GM23338 (cell line): ENCODE results near the gene CNTNAP4. TPM values are rescaled to one million over a fixed set of nuclear protein-coding genes. Genes with fewer than 3 reads are reported as not detected.

Experiments
- ATAC-seq: fragments of 200-7000 bp; cut with Tn5 transposase; 3 replicates; pipeline ENCODE4 v1.9.1; 2020
- DNase-seq: peaks from one replicate; pipeline ENCODE4 v3.0.0-alpha.2; 2015; ENCODE audit warnings: low spot score
- H2AFZ ChIP-seq: fragments of 200-600 bp; sonication (generic); 2 replicates; pipeline ENCODE4 v1.8.0; 2016; ENCODE audit warnings: antibody characterized with exemption, mild to moderate bottlenecking, moderate library complexity
- H3F3A ChIP-seq: fragments of 200-600 bp; sonication (generic); replicated peaks from 2 replicates; pipeline ENCODE4 v1.8.0; 2017; ENCODE audit warnings: antibody characterized with exemption, mixed run types, low read depth
- H3K27ac ChIP-seq: fragments of 200-600 bp; sonication (generic); 2 replicates; pipeline ENCODE4 v1.6.1; 2016; ENCODE audit warnings: low read depth
- H3K27me3 ChIP-seq: fragments of 200-600 bp; sonication (generic); 2 replicates; pipeline ENCODE4 v1.8.0; 2016; ENCODE audit warnings: mild to moderate bottlenecking, mixed run types, moderate library complexity; ENCODE audit not compliant: insufficient read depth
- H3K36me3 ChIP-seq: fragments of 200-600 bp; sonication (generic); 2 replicates; pipeline ENCODE4 v1.8.0; 2016; ENCODE audit warnings: mild to moderate bottlenecking; ENCODE audit not compliant: insufficient read depth
- H3K4me1 ChIP-seq: fragments of 200-600 bp; sonication (generic); 2 replicates; pipeline ENCODE4 v1.8.0; 2016; ENCODE audit warnings: mild to moderate bottlenecking, moderate library complexity; ENCODE audit not compliant: insufficient read depth
- H3K4me2 ChIP-seq: fragments of 200-600 bp; sonication (generic); 2 replicates; pipeline ENCODE4 v1.7.1; 2017; ENCODE audit warnings: mixed run types
- H3K4me3 ChIP-seq: fragments of 200-600 bp; sonication (generic); 2 replicates; pipeline ENCODE4 v1.6.1; 2016; ENCODE audit warnings: mixed run types
- H3K79me2 ChIP-seq: fragments of 200-600 bp; sonication (generic); replicated peaks from 2 replicates; pipeline ENCODE4 v1.8.0; 2017; ENCODE audit warnings: mild to moderate bottlenecking; ENCODE audit not compliant: insufficient read depth
- H3K9me2 ChIP-seq: fragments of 200-600 bp; sonication (generic); 2 replicates; pipeline ENCODE4 v1.8.0; 2017; ENCODE audit not compliant: insufficient read depth
- H4K20me1 ChIP-seq: fragments of 200-600 bp; sonication (generic); replicated peaks from 2 replicates; pipeline ENCODE4 v1.8.0; 2017; ENCODE audit warnings: mild to moderate bottlenecking; ENCODE audit not compliant: insufficient read depth
- H3K27ac Mint-ChIP-seq: 2 replicates; pipeline ENCODE4 v1.8.0; 2020; ENCODE audit warnings: inconsistent platforms, mild to moderate bottlenecking, moderate library complexity, mixed read lengths
- H3K27me3 Mint-ChIP-seq: 3 replicates; pipeline ENCODE4 v1.8.0; 2022; ENCODE audit warnings: low read depth, mild to moderate bottlenecking, moderate library complexity, mixed read lengths, inconsistent platforms; ENCODE audit not compliant: insufficient read depth, poor library complexity
- H3K36me3 Mint-ChIP-seq: 3 replicates; pipeline ENCODE4 v1.8.0; 2021; ENCODE audit warnings: low read depth, mild to moderate bottlenecking, inconsistent platforms, moderate library complexity, mixed read lengths
- H3K4me1 Mint-ChIP-seq: 3 replicates; pipeline ENCODE4 v1.8.0; 2020; ENCODE audit warnings: mild to moderate bottlenecking, inconsistent platforms, mixed read lengths
- H3K4me3 Mint-ChIP-seq: 3 replicates; pipeline ENCODE4 v1.8.0; 2021; ENCODE audit warnings: moderate library complexity, mild to moderate bottlenecking, inconsistent platforms, mixed read lengths
- H3K9me3 Mint-ChIP-seq: 3 replicates; pipeline ENCODE4 v1.8.0; 2020; ENCODE audit warnings: moderate library complexity, mild to moderate bottlenecking, inconsistent platforms, mixed read lengths
- EZH2 ChIP-seq: fragments of 200-600 bp; sonication (generic); IDR thresholded peaks from one replicate; pipeline ENCODE4 v1.8.0; 2017; ENCODE audit warnings: antibody characterized with exemption, mild to moderate bottlenecking, low read depth; ENCODE audit not compliant: unreplicated experiment
- NANOG ChIP-seq: IDR thresholded peaks from 2 replicates; pipeline ENCODE4 v1.6.1; 2016; ENCODE audit warnings: antibody characterized with exemption, borderline replicate concordance
- ZNF114 ChIP-seq: fragments of 250-450 bp; sonication (Bioruptor Pico); IDR thresholded peaks from 2 replicates; pipeline ENCODE4 v1.5.0; 2020; ENCODE audit warnings: mild to moderate bottlenecking, moderate library complexity
- ZNF331 ChIP-seq: fragments of 250-450 bp; sonication (Bioruptor Pico); IDR thresholded peaks from 2 replicates; pipeline ENCODE4 v1.5.0; 2020; ENCODE audit warnings: low read depth, mild to moderate bottlenecking, moderate library complexity
- polyA plus RNA-seq: library from polyadenylated mRNA; unstranded; fragments of >200 nt; fragmentation: Nextera tagmentation; extraction: Ambion mirVana; gene quantifications from 2 replicates; pipeline ENCODE4 v1.2.1, GENCODE V29; 2016
- total RNA-seq: library from RNA; depleted of rRNA; stranded (reverse); fragments of >200 nt; shearing (Covaris generic); gene quantifications from 2 replicates; pipeline ENCODE4 v1.2.3, GENCODE V29; 2014
- TF ChIP-seq, protein P1 (sequence below): fragments of 250-450 bp; sonication (Bioruptor Pico); IDR thresholded peaks from 2 replicates; pipeline ENCODE4 v1.5.0; 2020; ENCODE audit warnings: mild to moderate bottlenecking, moderate library complexity

CNTNAP4 gene
- total and polyA plus RNA-seq, 2 experiments from 2014 or later: not detected

DNA sequence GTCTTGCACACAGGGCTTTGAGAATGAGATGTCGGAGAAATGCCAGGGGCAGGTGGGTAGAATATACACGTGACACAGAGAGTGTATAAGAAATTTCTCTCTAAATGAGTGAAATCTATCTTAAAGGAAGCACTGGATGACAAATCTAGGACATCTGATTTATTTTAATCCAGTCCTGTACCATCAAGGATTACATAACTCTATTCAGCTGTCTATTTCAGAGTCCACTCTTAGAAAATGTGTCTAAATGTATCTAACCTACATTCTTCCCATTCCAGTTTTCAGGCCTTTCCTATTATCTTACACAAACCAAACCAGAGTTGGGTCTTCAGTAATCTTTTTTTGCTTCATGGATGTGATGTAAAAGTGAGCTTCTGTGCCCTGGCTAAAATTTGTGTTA is 181.9 kb downstream of the CNTNAP4 start (continued):
- TF ChIP-seq, protein P1, sequence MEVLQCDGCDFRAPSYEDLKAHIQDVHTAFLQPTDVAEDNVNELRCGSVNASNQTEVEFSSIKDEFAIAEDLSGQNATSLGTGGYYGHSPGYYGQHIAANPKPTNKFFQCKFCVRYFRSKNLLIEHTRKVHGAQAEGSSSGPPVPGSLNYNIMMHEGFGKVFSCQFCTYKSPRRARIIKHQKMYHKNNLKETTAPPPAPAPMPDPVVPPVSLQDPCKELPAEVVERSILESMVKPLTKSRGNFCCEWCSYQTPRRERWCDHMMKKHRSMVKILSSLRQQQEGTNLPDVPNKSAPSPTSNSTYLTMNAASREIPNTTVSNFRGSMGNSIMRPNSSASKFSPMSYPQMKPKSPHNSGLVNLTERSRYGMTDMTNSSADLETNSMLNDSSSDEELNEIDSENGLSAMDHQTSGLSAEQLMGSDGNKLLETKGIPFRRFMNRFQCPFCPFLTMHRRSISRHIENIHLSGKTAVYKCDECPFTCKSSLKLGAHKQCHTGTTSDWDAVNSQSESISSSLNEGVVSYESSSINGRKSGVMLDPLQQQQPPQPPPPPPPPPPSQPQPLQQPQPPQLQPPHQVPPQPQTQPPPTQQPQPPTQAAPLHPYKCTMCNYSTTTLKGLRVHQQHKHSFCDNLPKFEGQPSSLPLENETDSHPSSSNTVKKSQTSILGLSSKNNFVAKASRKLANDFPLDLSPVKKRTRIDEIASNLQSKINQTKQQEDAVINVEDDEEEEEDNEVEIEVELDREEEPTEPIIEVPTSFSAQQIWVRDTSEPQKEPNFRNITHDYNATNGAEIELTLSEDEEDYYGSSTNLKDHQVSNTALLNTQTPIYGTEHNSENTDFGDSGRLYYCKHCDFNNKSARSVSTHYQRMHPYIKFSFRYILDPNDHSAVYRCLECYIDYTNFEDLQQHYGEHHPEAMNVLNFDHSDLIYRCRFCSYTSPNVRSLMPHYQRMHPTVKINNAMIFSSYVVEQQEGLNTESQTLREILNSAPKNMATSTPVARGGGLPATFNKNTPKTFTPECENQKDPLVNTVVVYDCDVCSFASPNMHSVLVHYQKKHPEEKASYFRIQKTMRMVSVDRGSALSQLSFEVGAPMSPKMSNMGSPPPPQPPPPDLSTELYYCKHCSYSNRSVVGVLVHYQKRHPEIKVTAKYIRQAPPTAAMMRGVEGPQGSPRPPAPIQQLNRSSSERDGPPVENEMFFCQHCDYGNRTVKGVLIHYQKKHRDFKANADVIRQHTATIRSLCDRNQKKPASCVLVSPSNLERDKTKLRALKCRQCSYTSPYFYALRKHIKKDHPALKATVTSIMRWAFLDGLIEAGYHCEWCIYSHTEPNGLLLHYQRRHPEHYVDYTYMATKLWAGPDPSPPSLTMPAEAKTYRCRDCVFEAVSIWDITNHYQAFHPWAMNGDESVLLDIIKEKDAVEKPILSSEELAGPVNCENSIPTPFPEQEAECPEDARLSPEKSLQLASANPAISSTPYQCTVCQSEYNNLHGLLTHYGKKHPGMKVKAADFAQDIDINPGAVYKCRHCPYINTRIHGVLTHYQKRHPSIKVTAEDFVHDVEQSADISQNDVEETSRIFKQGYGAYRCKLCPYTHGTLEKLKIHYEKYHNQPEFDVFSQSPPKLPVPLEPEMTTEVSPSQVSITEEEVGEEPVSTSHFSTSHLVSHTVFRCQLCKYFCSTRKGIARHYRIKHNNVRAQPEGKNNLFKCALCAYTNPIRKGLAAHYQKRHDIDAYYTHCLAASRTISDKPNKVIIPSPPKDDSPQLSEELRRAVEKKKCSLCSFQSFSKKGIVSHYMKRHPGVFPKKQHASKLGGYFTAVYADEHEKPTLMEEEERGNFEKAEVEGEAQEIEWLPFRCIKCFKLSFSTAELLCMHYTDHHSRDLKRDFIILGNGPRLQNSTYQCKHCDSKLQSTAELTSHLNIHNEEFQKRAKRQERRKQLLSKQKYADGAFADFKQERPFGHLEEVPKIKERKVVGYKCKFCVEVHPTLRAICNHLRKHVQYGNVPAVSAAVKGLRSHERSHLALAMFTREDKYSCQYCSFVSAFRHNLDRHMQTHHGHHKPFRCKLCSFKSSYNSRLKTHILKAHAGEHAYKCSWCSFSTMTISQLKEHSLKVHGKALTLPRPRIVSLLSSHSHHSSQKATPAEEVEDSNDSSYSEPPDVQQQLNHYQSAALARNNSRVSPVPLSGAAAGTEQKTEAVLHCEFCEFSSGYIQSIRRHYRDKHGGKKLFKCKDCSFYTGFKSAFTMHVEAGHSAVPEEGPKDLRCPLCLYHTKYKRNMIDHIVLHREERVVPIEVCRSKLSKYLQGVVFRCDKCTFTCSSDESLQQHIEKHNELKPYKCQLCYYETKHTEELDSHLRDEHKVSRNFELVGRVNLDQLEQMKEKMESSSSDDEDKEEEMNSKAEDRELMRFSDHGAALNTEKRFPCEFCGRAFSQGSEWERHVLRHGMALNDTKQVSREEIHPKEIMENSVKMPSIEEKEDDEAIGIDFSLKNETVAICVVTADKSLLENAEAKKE: no peak
- no peak for TF ChIP-seq ZNF114 (CRISPR knock-in tag)
- no peak for TF ChIP-seq ZNF331 (CRISPR knock-in tag)
- no peak for TF ChIP-seq NANOG

DNA sequence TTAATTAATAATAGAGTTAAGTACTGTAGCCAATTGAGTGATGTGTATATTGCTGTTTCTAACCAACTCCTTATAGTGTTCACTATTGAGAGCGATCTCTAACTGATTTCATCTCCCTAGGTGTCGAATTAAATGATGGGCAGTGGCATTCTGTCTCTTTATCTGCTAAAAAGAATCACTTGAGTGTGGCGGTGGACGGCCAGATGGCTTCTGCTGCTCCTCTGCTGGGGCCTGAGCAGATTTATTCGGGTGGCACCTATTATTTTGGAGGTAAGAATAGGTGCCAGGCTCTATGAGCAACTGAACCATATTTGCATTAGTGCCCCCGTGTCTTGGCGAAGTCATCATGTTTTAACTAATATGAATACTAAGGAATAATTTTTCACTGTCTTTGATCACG is 184.6 kb downstream of the CNTNAP4 start:
- Histone ChIP-seq H3K9me2 (no peaks in the 10 kb centered on the region), H3K27me3 (peaks cover 17% of the 10 kb centered on the region; the same call in 1 of the 2 replicates), H3K4me3 (no peak overlapping the region), H3K4me1 (no peaks in the 10 kb centered on the region), H3K27ac (no peak overlapping the region), H2AFZ (no peak overlapping the region), H4K20me1 (no peaks in the 10 kb centered on the region), H3K36me3 (no peaks in the 10 kb centered on the region), H3F3A (no peaks in the 10 kb centered on the region), H3K4me2 (no peak overlapping the region), H3K79me2 (no peaks in the 10 kb centered on the region)
- Mint-ChIP-seq H3K36me3 (no peaks in the 10 kb centered on the region; the same call in 2 of the 3 replicates), H3K27ac (no peak overlapping the region), H3K4me3 (no peak overlapping the region), H3K27me3 (no peaks in the 10 kb centered on the region), H3K4me1 (no peaks in the 10 kb centered on the region), H3K9me3 (peaks cover 56% of the 10 kb centered on the region)
- no peak for TF ChIP-seq EZH2
- ATAC-seq (no peak), DNase-seq (no peak)
